Liver (tissue), 3 donors: Measurements from ENCODE around the gene MAL.

Experiments
- FOXA1 ChIP-seq: IDR thresholded peaks from 2 replicates; pipeline ENCODE4 v1.6.1; 2016; ENCODE audit warnings: antibody characterized with exemption
- RXRA ChIP-seq, 2 donors: IDR thresholded peaks; 2 replicates each; pipeline ENCODE4 v1.6.1; 2017 to 2018; ENCODE audit warnings: antibody characterized with exemption in 2 of 2, mild to moderate bottlenecking in 1 of 2
- TAF1 ChIP-seq: conservative IDR thresholded peaks from 2 replicates; pipeline ENCODE4 v1.6.1; 2016; ENCODE audit warnings: antibody characterized with exemption, mild to moderate bottlenecking
- TF ChIP-seq, protein P1 (sequence below): IDR thresholded peaks from 2 replicates; pipeline ENCODE4 v1.6.1; 2016; ENCODE audit warnings: antibody characterized with exemption, mild to moderate bottlenecking
- TF ChIP-seq, protein P2 (sequence below): fragments of 150-350 bp; IDR thresholded peaks from 2 replicates; pipeline ENCODE4 v1.5.1; 2017; ENCODE audit warnings: improper control_type of control experiment, low read depth, low read length; ENCODE audit not compliant: missing input control
- donor health status: healthy.
- donor health status: healthy.

DNA sequence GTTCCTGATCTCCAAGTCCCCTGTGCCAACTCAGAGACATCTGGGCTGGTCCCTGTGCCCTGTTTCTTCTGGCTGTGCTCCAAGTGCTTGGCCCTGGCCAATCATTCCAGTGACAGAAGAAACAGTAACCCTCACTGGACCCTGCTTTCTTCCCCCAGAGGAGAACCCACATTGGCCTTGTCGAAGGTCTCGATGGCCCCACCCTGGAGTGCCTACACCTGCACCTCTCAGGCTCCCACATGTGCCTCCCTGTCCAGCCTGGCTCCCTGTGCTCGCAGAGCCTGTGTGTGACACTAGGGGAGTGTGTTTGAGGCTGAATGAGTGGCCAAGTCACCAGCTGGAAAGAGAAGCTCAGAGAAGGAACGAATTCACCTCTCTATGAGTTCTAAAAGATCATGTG is 5.9 kb upstream of the MAL start:
- no peak for TF ChIP-seq FOXA1
- TF ChIP-seq, protein P1, sequence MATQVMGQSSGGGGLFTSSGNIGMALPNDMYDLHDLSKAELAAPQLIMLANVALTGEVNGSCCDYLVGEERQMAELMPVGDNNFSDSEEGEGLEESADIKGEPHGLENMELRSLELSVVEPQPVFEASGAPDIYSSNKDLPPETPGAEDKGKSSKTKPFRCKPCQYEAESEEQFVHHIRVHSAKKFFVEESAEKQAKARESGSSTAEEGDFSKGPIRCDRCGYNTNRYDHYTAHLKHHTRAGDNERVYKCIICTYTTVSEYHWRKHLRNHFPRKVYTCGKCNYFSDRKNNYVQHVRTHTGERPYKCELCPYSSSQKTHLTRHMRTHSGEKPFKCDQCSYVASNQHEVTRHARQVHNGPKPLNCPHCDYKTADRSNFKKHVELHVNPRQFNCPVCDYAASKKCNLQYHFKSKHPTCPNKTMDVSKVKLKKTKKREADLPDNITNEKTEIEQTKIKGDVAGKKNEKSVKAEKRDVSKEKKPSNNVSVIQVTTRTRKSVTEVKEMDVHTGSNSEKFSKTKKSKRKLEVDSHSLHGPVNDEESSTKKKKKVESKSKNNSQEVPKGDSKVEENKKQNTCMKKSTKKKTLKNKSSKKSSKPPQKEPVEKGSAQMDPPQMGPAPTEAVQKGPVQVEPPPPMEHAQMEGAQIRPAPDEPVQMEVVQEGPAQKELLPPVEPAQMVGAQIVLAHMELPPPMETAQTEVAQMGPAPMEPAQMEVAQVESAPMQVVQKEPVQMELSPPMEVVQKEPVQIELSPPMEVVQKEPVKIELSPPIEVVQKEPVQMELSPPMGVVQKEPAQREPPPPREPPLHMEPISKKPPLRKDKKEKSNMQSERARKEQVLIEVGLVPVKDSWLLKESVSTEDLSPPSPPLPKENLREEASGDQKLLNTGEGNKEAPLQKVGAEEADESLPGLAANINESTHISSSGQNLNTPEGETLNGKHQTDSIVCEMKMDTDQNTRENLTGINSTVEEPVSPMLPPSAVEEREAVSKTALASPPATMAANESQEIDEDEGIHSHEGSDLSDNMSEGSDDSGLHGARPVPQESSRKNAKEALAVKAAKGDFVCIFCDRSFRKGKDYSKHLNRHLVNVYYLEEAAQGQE = no peak
- no peak for TF ChIP-seq RXRA (IDR thresholded peaks at IDR 0.05)
- TF ChIP-seq, protein P2, sequence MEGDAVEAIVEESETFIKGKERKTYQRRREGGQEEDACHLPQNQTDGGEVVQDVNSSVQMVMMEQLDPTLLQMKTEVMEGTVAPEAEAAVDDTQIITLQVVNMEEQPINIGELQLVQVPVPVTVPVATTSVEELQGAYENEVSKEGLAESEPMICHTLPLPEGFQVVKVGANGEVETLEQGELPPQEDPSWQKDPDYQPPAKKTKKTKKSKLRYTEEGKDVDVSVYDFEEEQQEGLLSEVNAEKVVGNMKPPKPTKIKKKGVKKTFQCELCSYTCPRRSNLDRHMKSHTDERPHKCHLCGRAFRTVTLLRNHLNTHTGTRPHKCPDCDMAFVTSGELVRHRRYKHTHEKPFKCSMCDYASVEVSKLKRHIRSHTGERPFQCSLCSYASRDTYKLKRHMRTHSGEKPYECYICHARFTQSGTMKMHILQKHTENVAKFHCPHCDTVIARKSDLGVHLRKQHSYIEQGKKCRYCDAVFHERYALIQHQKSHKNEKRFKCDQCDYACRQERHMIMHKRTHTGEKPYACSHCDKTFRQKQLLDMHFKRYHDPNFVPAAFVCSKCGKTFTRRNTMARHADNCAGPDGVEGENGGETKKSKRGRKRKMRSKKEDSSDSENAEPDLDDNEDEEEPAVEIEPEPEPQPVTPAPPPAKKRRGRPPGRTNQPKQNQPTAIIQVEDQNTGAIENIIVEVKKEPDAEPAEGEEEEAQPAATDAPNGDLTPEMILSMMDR = no peak
- TF ChIP-seq TAF1 = no peak
